GM19023 (cell line): ENCODE data around the gene EEF2KMT.

Experiments
- ATAC-seq: cut with Tn5 transposase; IDR thresholded peaks from one replicate; pipeline ENCODE4 v1.9.1; 2021; ENCODE audit warnings: mild to moderate bottlenecking, moderate library complexity; ENCODE audit not compliant: unreplicated experiment

The EEF2KMT gene

GRCh38 chr16:5044011-5044540 is 53.5 kb downstream of the EEF2KMT start:
- ATAC-seq, result no peak

- no peak for ATAC-seq
Observed at GRCh38 chr16:5042574-5043171, 54.9 kb downstream of the EEF2KMT start.

- ATAC-seq, result peak; percentile 62
Observed at GRCh38 chr16:5041600-5042133, 55.9 kb downstream of the EEF2KMT start.

GRCh38 chr16:5040451-5040850 is 57.1 kb downstream of the EEF2KMT start:
- no peak for ATAC-seq

GRCh38 chr16:5036228-5037156 is 61.1 kb downstream of the EEF2KMT start:
- no peak for ATAC-seq

- no peak for ATAC-seq
Observed at GRCh38 chr16:5035909-5036227, 61.7 kb downstream of the EEF2KMT start.
